ENCODE data around the gene APOBEC3A. TPM values are rescaled to one million over a fixed set of nuclear protein-coding genes. Genes with fewer than 3 reads are reported as not detected.

The APOBEC3A gene
- total RNA-seq, 1 experiment from 2014 or later = not detected

GRCh38 chr22:38986629-38987028 lies 29.2 kb downstream of the APOBEC3A start:
- Mint-ChIP-seq H3K27ac (no peak overlapping the region), H3K4me1 (peaks cover 1% of the 10 kb centered on the region), H3K27me3 (ENCODE audit: low read depth) (no peaks in the 10 kb centered on the region), H3K36me3 (peaks cover 7% of the 10 kb centered on the region), H3K9me3 (peaks cover 5% of the 10 kb centered on the region), H3K4me3 (no peak overlapping the region)
- DNase-seq (ENCODE audit: low spot score) (no peak), ATAC-seq (no peak)
- CTCF ChIA-PET = no interaction called here
- no peak for TF ChIP-seq CBFB (CRISPR knock-in tag; IDR thresholded peaks at IDR 0.05; ENCODE audit: low read depth)
- no peak for TF ChIP-seq ZNF512 (CRISPR knock-in tag; IDR thresholded peaks at IDR 0.05; ENCODE audit: borderline replicate concordance)
- no peak for TF ChIP-seq NR1H2 (CRISPR knock-in tag; IDR thresholded peaks at IDR 0.05)
- TF ChIP-seq ELF4 (CRISPR knock-in tag; IDR thresholded peaks at IDR 0.05; ENCODE audit: low read depth) = no peak
- POLR2A ChIA-PET = no interaction called here

GRCh38 chr22:38987171-38987895 lies 29.9 kb downstream of the APOBEC3A start:
- Mint-ChIP-seq H3K27ac (no peak overlapping the region), H3K4me1 (peaks cover 1% of the 10 kb centered on the region), H3K27me3 (ENCODE audit: low read depth) (no peaks in the 10 kb centered on the region), H3K9me3 (peaks cover 5% of the 10 kb centered on the region), H3K4me3 (no peak overlapping the region), H3K36me3 (peaks cover 7% of the 10 kb centered on the region)
- no peak for ATAC-seq
- ChIA-PET POLR2A (no interaction called here), CTCF (no interaction called here)
- TF ChIP-seq IRF1 (CRISPR knock-in tag; IDR thresholded peaks at IDR 0.05) (no peak), GRHL2 (CRISPR knock-in tag; IDR thresholded peaks at IDR 0.05; ENCODE audit: insufficient replicate concordance, severe bottlenecking) (no peak), ELF4 (CRISPR knock-in tag; IDR thresholded peaks at IDR 0.05; ENCODE audit: low read depth) (no peak), OVOL2 (CRISPR knock-in tag; IDR thresholded peaks at IDR 0.05; ENCODE audit: borderline replicate concordance) (no peak), E2F5 (CRISPR knock-in tag; IDR thresholded peaks at IDR 0.05) (no peak), ZNF263 (CRISPR knock-in tag; IDR thresholded peaks at IDR 0.05; ENCODE audit: low read depth) (peak; percentile 68), MAX (CRISPR knock-in tag; IDR thresholded peaks at IDR 0.05) (no peak)
- no peak for DNase-seq (ENCODE audit: low spot score)

GRCh38 chr22:38989466-38989865 lies 32.1 kb downstream of the APOBEC3A start:
- ATAC-seq = no peak
- H3K27me3 Mint-ChIP-seq (ENCODE audit: low read depth) = no peaks in the 10 kb centered on the region
- H3K36me3 Mint-ChIP-seq = no peaks in the 10 kb centered on the region
- H3K27ac Mint-ChIP-seq = no peak overlapping the region
- H3K4me1 Mint-ChIP-seq = peaks cover 20% of the 10 kb centered on the region
- DNase-seq (ENCODE audit: low spot score) = no peak
- no peak overlapping the region for H3K4me3 Mint-ChIP-seq
- ChIA-PET CTCF (no interaction called here), POLR2A (no interaction called here)
- H3K9me3 Mint-ChIP-seq = no peaks in the 10 kb centered on the region
- no peak for TF ChIP-seq SOX15 (CRISPR knock-in tag; IDR thresholded peaks at IDR 0.05)
- TF ChIP-seq JUN (CRISPR knock-in tag; IDR thresholded peaks at IDR 0.05) = no peak
- TF ChIP-seq E2F5 (CRISPR knock-in tag; IDR thresholded peaks at IDR 0.05) = no peak
- no peak for TF ChIP-seq STAT6 (CRISPR knock-in tag; conservative IDR thresholded peaks at IDR 0.05; ENCODE audit: low read depth)
- TF ChIP-seq ZNF263 (CRISPR knock-in tag; IDR thresholded peaks at IDR 0.05; ENCODE audit: low read depth) = no peak
- TF ChIP-seq NR2C2 (CRISPR knock-in tag; IDR thresholded peaks at IDR 0.05) = no peak
- TF ChIP-seq KAT7 (CRISPR knock-in tag; IDR thresholded peaks at IDR 0.05; ENCODE audit: borderline replicate concordance) = no peak
- no peak for TF ChIP-seq ZNF232 (CRISPR knock-in tag; IDR thresholded peaks at IDR 0.05)
- no peak for TF ChIP-seq ZBTB21 (CRISPR knock-in tag; IDR thresholded peaks at IDR 0.05; ENCODE audit: borderline replicate concordance)
- no peak for TF ChIP-seq NR3C1 (CRISPR knock-in tag; conservative IDR thresholded peaks at IDR 0.05; ENCODE audit: low read depth)
- TF ChIP-seq JAZF1 (CRISPR knock-in tag; IDR thresholded peaks at IDR 0.05) = no peak
- TF ChIP-seq ZNF532 (CRISPR knock-in tag; IDR thresholded peaks at IDR 0.05; ENCODE audit: borderline replicate concordance) = no peak
